Activated CD4-positive, alpha-beta T cell treated with anti-CD3 and anti-CD28 coated beads, Interleukin-2, amount 50 U/mL, for 48 hours (primary cell): Measurements from ENCODE around the gene ARHGAP22.
"Not testable (repeated sequence)": the region's sequence is repeated elsewhere in the genome, so short reads cannot be mapped to it uniquely, and the experiment has no call there.

Experiments
- DNase-seq, 2 experiments: peaks; one replicate each; pipeline ENCODE4 v3.0.0-alpha.2; 2020

Gene ARHGAP22

GRCh38 chr10:48604991-48605508, at the start of gene ARHGAP22:
Gene ARHGAP22 (minus strand): TSS chr10:48605073. CDS start chr10:48604796, 277 bp downstream.
- DNase-seq = no peak

GRCh38 chr10:48653944-48654698, 49.2 kb upstream of the ARHGAP22 start:
- no peak for DNase-seq

GRCh38 chr10:48653347-48653746, 48.5 kb upstream of the ARHGAP22 start:
- no peak for DNase-seq

GRCh38 chr10:48652344-48652743, 47.5 kb upstream of the ARHGAP22 start:
- no peak for DNase-seq

GRCh38 chr10:48651839-48652238, 47.0 kb upstream of the ARHGAP22 start:
- DNase-seq = no peak

GRCh38 chr10:48651293-48651692, 46.4 kb upstream of the ARHGAP22 start:
- no peak for DNase-seq

GRCh38 chr10:48649349-48649944, 44.6 kb upstream of the ARHGAP22 start:
- no peak for DNase-seq

- DNase-seq = no peak
Observed at GRCh38 chr10:48648172-48648942, 43.5 kb upstream of the ARHGAP22 start.

GRCh38 chr10:48647073-48647472, 42.2 kb upstream of the ARHGAP22 start:
- not testable (repeated sequence) for DNase-seq

- DNase-seq = no peak
Observed at GRCh38 chr10:48645600-48645999, 40.7 kb upstream of the ARHGAP22 start.

GRCh38 chr10:48641099-48641690, 36.3 kb upstream of the ARHGAP22 start:
- not testable (repeated sequence) for DNase-seq

GRCh38 chr10:48640326-48640725, 35.5 kb upstream of the ARHGAP22 start:
- DNase-seq = no peak

- DNase-seq = no peak
Observed at GRCh38 chr10:48639632-48640031, 34.8 kb upstream of the ARHGAP22 start.

GRCh38 chr10:48638739-48639527, 34.1 kb upstream of the ARHGAP22 start:
- no peak for DNase-seq

GRCh38 chr10:48638158-48638557, 33.3 kb upstream of the ARHGAP22 start:
- no peak for DNase-seq

- DNase-seq = no peak
Observed at GRCh38 chr10:48636901-48637300, 32.0 kb upstream of the ARHGAP22 start.

- DNase-seq = no peak
Observed at GRCh38 chr10:48636231-48636630, 31.4 kb upstream of the ARHGAP22 start.

- DNase-seq = no peak
Observed at GRCh38 chr10:48634984-48635557, 30.2 kb upstream of the ARHGAP22 start.

- DNase-seq = peak; percentile 28 to 50
Observed at GRCh38 chr10:48634198-48634983, 29.5 kb upstream of the ARHGAP22 start.

GRCh38 chr10:48633381-48634197, 28.7 kb upstream of the ARHGAP22 start:
- no peak for DNase-seq
